ENCODE data around the gene S1PR4. TPM values are rescaled to one million over a fixed set of nuclear protein-coding genes. Genes with fewer than 3 reads are reported as not detected.

Gene S1PR4
- total and polyA plus RNA-seq, 2 donors from 2014 or later, result 0.67 to 5.1 TPM

GRCh38 chr19:3192684-3193083 lies 14.1 kb downstream of the S1PR4 start:
- Histone ChIP-seq H3K4me1 (ENCODE audit: control insufficient read depth in 2 of 3, insufficient read depth in 2 of 3, low read depth in 1 of 3, low read length in 3 of 3) (no peaks in the 10 kb centered on the region), H3K27ac (ENCODE audit: low read depth in 2 of 2, low read length in 2 of 2) (no peak overlapping the region), H3K27me3 (ENCODE audit: control insufficient read depth, insufficient read depth, low read length) (no peaks in the 10 kb centered on the region), H3K36me3 (ENCODE audit: control insufficient read depth in 2 of 3, insufficient read depth in 3 of 3, low read length in 3 of 3) (no peaks in the 10 kb centered on the region), H3K9me3 (ENCODE audit: control insufficient read depth in 2 of 3, insufficient read depth in 1 of 3, low read length in 3 of 3) (no peaks in the 10 kb centered on the region), H3K9ac (ENCODE audit: low read length in 3 of 3) (no peak overlapping the region), H3K4me3 (ENCODE audit: low read length in 3 of 3) (no peak overlapping the region)
- no peak for FAIRE-seq
- intact Hi-C loops (cut with DNase I), result no loop called here
- no peak for DNase-seq
- TF ChIP-seq, protein P1, sequence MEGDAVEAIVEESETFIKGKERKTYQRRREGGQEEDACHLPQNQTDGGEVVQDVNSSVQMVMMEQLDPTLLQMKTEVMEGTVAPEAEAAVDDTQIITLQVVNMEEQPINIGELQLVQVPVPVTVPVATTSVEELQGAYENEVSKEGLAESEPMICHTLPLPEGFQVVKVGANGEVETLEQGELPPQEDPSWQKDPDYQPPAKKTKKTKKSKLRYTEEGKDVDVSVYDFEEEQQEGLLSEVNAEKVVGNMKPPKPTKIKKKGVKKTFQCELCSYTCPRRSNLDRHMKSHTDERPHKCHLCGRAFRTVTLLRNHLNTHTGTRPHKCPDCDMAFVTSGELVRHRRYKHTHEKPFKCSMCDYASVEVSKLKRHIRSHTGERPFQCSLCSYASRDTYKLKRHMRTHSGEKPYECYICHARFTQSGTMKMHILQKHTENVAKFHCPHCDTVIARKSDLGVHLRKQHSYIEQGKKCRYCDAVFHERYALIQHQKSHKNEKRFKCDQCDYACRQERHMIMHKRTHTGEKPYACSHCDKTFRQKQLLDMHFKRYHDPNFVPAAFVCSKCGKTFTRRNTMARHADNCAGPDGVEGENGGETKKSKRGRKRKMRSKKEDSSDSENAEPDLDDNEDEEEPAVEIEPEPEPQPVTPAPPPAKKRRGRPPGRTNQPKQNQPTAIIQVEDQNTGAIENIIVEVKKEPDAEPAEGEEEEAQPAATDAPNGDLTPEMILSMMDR (IDR thresholded peaks at IDR 0.05; ENCODE audit: borderline replicate concordance, extremely low read depth, insufficient read depth), result no peak

DNA sequence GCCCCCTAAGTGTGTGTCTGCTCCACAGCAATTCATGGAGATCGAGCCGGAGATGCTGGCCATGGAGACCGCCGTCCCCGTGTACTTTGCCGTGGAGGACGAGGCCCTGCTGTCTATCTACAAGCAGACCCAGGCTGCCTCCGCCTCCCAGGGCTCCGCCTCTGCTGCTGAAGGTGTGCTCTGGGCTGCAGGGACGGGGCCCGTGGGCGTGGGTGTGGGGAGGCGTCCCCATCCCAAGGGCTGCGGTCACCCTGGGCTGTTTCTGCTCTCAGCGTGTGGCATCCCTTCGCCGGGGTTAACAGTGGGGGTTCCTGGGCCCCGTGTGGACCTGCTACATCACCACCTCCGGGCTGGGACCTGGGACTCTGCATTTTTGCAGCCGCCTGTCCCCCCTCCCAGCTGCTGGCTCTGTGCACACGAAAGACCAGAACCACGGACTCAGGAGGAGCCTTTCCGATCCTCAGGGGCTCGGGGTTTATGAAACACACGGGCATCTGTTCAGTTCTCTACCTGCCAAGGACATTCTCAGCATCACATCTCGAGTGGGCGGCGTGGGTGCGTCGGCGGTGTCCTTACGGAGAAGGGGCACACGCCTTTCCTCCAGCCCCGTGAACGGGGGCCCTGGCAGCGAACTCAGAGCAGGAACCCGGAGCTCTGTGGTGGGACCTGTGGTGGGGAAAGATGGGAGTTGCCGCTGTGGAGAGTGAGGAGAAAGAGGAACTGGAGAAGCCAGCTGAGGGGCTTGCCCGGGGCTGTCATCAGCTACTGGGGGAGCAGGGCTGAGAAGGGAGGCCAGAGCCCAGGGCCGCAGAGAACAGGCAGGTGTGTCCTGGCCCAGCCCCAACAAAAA lies 14.9 kb downstream of the S1PR4 start:
- no peaks in the 10 kb centered on the region for H3K9me3 ChIP-seq (ENCODE audit: control insufficient read depth in 2 of 3, insufficient read depth in 1 of 3, low read length in 3 of 3)
- H3K27me3 ChIP-seq (ENCODE audit: control insufficient read depth, insufficient read depth, low read length), result no peaks in the 10 kb centered on the region
- intact Hi-C loops (cut with DNase I), result no loop called here
- FAIRE-seq (no peak), DNase-seq (peak in 1 of 5 donors; percentile 73)
- TF ChIP-seq, protein P1 (IDR thresholded peaks at IDR 0.05; ENCODE audit: borderline replicate concordance, extremely low read depth, insufficient read depth), result no peak
- no peak overlapping the region for H3K9ac ChIP-seq (ENCODE audit: low read length in 3 of 3)
- H3K27ac ChIP-seq (ENCODE audit: low read depth in 2 of 2, low read length in 2 of 2), result no peak overlapping the region
- H3K4me1 ChIP-seq (ENCODE audit: control insufficient read depth in 2 of 3, insufficient read depth in 2 of 3, low read depth in 1 of 3, low read length in 3 of 3), result no peaks in the 10 kb centered on the region
- no peaks in the 10 kb centered on the region for H3K36me3 ChIP-seq (ENCODE audit: control insufficient read depth in 2 of 3, insufficient read depth in 3 of 3, low read length in 3 of 3)
- no peak overlapping the region for H3K4me3 ChIP-seq (ENCODE audit: low read length in 3 of 3)

- H3K36me3 ChIP-seq (ENCODE audit: control insufficient read depth in 2 of 3, insufficient read depth in 3 of 3, low read length in 3 of 3), result no peaks in the 10 kb centered on the region
- no peak overlapping the region for H3K9ac ChIP-seq (ENCODE audit: low read length in 3 of 3)
- no peak for FAIRE-seq
- no peaks in the 10 kb centered on the region for H3K9me3 ChIP-seq (ENCODE audit: control insufficient read depth in 2 of 3, insufficient read depth in 1 of 3, low read length in 3 of 3)
- TF ChIP-seq, protein P1 (IDR thresholded peaks at IDR 0.05; ENCODE audit: borderline replicate concordance, extremely low read depth, insufficient read depth), result no peak
- intact Hi-C loops (cut with DNase I), result loop anchor here (5.0 kb wide), 1 partner anchor 53 kb away; no protein-coding TSS in a partner anchor
- no peak overlapping the region for H3K4me3 ChIP-seq (ENCODE audit: low read length in 3 of 3)
- H3K27ac ChIP-seq (ENCODE audit: low read depth in 2 of 2, low read length in 2 of 2), result no peak overlapping the region
- H3K4me1 ChIP-seq (ENCODE audit: control insufficient read depth in 2 of 3, insufficient read depth in 2 of 3, low read depth in 1 of 3, low read length in 3 of 3), result no peaks in the 10 kb centered on the region
- DNase-seq, result no peak
- no peaks in the 10 kb centered on the region for H3K27me3 ChIP-seq (ENCODE audit: control insufficient read depth, insufficient read depth, low read length)
Observed at GRCh38 chr19:3194106-3195087, 15.8 kb downstream of the S1PR4 start.
